Measurements from ENCODE around the gene MUC5AC. TPM values are rescaled to one million over a fixed set of nuclear protein-coding genes. Genes with fewer than 3 reads are reported as not detected.

MUC5AC gene
- polyA plus RNA-seq, 1 donor (not counting 4 experiments of a cell fraction or from before 2014, with no cell fraction given) = not detected

DNA sequence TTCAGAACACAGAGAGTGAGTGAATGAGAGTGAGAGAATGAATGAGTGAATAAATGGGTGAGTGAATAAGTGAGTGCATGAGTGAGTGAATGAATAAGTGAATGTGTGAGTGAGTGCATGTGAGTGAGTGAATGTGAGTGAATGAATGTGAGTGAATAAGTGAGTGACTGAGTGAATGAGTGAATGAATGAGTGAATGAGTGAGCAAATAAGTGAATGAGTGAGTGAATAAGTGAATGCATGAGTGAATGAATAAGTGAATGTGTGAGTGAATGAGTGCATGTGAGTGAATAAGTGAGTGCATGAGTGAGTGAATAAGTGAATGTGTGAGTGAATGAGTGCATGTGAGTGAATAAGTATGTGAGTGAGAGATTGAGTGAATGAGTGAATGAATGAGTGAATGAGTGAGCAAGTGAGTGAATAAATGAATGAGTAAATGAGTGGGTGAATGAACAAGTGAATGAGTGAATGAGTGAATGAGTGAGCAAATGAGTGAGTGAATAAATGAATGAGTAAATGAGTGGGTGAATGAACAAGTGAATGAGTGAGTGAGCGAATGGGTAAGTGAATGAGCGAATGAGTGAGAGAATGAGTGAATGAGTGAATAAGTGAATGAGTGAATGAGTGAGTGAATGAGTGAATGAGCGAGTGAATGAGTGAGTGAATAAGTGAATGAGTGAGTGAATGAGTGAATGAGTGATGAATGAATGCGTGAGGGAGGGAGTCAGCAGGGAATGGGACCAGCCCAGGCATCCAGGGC, 43.8 kb downstream of the MUC5AC start:
- Histone ChIP-seq H3K27me3 (ENCODE audit: control insufficient read depth, extremely low read depth, insufficient read depth, low read length) (peaks cover 30% of the 10 kb centered on the region), H3K9me3 (ENCODE audit: control insufficient read depth, low read depth, low read length) (no peaks in the 10 kb centered on the region), H3K9ac (ENCODE audit: control insufficient read depth, extremely low read depth, insufficient read depth, low read length) (no peak overlapping the region), H3K79me2 (ENCODE audit: control insufficient read depth, insufficient read depth, low read length) (no peaks in the 10 kb centered on the region), H3K4me2 (ENCODE audit: control insufficient read depth, extremely low read depth, insufficient read depth, low read depth, low read length) (no peak overlapping the region), H2AFZ (ENCODE audit: control insufficient read depth, low read length) (no peak overlapping the region), H4K20me1 (ENCODE audit: control insufficient read depth, extremely low read depth, insufficient read depth, low read length) (no peaks in the 10 kb centered on the region), H3K4me3 (ENCODE audit: control insufficient read depth in 2 of 3, extremely low read depth in 1 of 3, insufficient read depth in 2 of 3, low read depth in 1 of 3, low read length in 3 of 3) (no peak overlapping the region), H3K4me1 (ENCODE audit: control insufficient read depth, extremely low read depth, insufficient read depth, low read length) (no peaks in the 10 kb centered on the region), H3K36me3 (ENCODE audit: control insufficient read depth in 2 of 2, extremely low read depth in 1 of 2, insufficient read depth in 2 of 2, low read length in 2 of 2) (no peaks in the 10 kb centered on the region), H3K9me1 (ENCODE audit: control insufficient read depth, extremely low read depth, insufficient read depth, low read length) (no peaks in the 10 kb centered on the region), H3K27ac (ENCODE audit: control insufficient read depth, insufficient read depth, low read length) (no peak overlapping the region)
- FAIRE-seq (no peak), DNase-seq (ENCODE audit: low read depth, low spot score) (no peak)
- dilution Hi-C loops (cut with MboI; ENCODE audit: extremely low pct_ligation_motif_present, low sequenced_read_pairs) = no loop called here
- TF ChIP-seq, protein P1, sequence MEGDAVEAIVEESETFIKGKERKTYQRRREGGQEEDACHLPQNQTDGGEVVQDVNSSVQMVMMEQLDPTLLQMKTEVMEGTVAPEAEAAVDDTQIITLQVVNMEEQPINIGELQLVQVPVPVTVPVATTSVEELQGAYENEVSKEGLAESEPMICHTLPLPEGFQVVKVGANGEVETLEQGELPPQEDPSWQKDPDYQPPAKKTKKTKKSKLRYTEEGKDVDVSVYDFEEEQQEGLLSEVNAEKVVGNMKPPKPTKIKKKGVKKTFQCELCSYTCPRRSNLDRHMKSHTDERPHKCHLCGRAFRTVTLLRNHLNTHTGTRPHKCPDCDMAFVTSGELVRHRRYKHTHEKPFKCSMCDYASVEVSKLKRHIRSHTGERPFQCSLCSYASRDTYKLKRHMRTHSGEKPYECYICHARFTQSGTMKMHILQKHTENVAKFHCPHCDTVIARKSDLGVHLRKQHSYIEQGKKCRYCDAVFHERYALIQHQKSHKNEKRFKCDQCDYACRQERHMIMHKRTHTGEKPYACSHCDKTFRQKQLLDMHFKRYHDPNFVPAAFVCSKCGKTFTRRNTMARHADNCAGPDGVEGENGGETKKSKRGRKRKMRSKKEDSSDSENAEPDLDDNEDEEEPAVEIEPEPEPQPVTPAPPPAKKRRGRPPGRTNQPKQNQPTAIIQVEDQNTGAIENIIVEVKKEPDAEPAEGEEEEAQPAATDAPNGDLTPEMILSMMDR (optimal IDR thresholded peaks at IDR 0.05 in 1 of 3, IDR thresholded peaks at IDR 0.05 in 1 of 3, conservative IDR thresholded peaks at IDR 0.05 in 1 of 3; ENCODE audit: extremely low read depth in 1 of 3, insufficient read depth in 2 of 3, low read length in 3 of 3) = no peak
- TF ChIP-seq EZH2 (IDR thresholded peaks at IDR 0.05; ENCODE audit: low read length) = no peak

DNA sequence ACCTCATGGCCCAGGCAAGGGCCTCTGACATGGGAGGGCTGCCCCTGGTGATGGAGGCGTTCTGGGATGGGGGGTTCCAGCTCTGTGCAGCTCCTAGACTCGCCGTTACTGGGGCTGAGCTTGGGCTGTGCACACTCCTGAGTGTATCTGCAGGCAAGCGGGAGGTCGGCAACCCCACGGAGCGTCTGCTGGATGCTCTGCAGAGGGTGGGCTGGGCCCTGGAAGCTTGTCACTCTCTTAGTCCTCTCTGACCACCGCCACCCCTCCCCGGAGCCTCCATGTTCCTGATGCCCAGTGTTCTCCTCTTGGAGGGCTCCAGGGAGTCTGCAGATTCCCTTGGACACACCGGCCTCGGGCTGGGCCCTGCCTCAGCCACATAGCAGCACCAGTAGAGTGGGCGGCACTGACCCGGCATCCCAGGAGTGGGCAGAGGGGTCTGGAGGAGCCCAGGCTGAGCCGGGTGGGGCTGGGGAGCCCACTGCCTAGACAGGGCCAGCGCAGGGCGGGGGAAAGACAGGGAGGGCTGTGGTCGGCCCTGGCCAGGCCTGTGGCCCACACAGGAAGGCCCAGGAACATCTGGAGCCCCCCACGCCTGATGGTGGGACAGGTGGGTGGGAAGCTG, 44.5 kb downstream of the MUC5AC start:
- Histone ChIP-seq H3K27ac (ENCODE audit: control insufficient read depth, insufficient read depth, low read length) (no peak overlapping the region), H3K36me3 (ENCODE audit: control insufficient read depth in 2 of 2, extremely low read depth in 1 of 2, insufficient read depth in 2 of 2, low read length in 2 of 2) (no peaks in the 10 kb centered on the region), H3K4me2 (ENCODE audit: control insufficient read depth, extremely low read depth, insufficient read depth, low read depth, low read length) (no peak overlapping the region), H4K20me1 (ENCODE audit: control insufficient read depth, extremely low read depth, insufficient read depth, low read length) (no peaks in the 10 kb centered on the region), H3K4me3 (ENCODE audit: control insufficient read depth in 2 of 3, extremely low read depth in 1 of 3, insufficient read depth in 2 of 3, low read depth in 1 of 3, low read length in 3 of 3) (no peak overlapping the region), H3K9me1 (ENCODE audit: control insufficient read depth, extremely low read depth, insufficient read depth, low read length) (no peaks in the 10 kb centered on the region), H3K9ac (ENCODE audit: control insufficient read depth, extremely low read depth, insufficient read depth, low read length) (no peak overlapping the region), H3K79me2 (ENCODE audit: control insufficient read depth, insufficient read depth, low read length) (no peaks in the 10 kb centered on the region), H3K4me1 (ENCODE audit: control insufficient read depth, extremely low read depth, insufficient read depth, low read length) (no peaks in the 10 kb centered on the region), H3K9me3 (ENCODE audit: control insufficient read depth, low read depth, low read length) (no peaks in the 10 kb centered on the region), H3K27me3 (ENCODE audit: control insufficient read depth, extremely low read depth, insufficient read depth, low read length) (peaks cover 30% of the 10 kb centered on the region), H2AFZ (ENCODE audit: control insufficient read depth, low read length) (no peak overlapping the region)
- TF ChIP-seq, protein P1 (optimal IDR thresholded peaks at IDR 0.05 in 1 of 3, IDR thresholded peaks at IDR 0.05 in 1 of 3, conservative IDR thresholded peaks at IDR 0.05 in 1 of 3; ENCODE audit: extremely low read depth in 1 of 3, insufficient read depth in 2 of 3, low read length in 3 of 3) = no peak
- TF ChIP-seq EZH2 (IDR thresholded peaks at IDR 0.05; ENCODE audit: low read length) = no peak
- FAIRE-seq (no peak), DNase-seq (ENCODE audit: low read depth, low spot score) (no peak)
- dilution Hi-C loops (cut with MboI; ENCODE audit: extremely low pct_ligation_motif_present, low sequenced_read_pairs) = no loop called here
